Measurements from ENCODE around the gene ATG101. TPM values are rescaled to one million over a fixed set of nuclear protein-coding genes. Genes with fewer than 3 reads are reported as not detected.

ATG101 gene
- polyA plus RNA-seq, 2 donors = 16.3 to 43.0 TPM

- H3K27ac ChIP-seq (ENCODE audit: low read depth in 2 of 2, low read length in 1 of 2) = no peak overlapping the region
- H3K4me3 ChIP-seq (ENCODE audit: low read depth in 1 of 2, low read length in 2 of 2) = no peak overlapping the region
- no peaks in the 10 kb centered on the region for H3K27me3 ChIP-seq (ENCODE audit: control insufficient read depth in 1 of 2, insufficient read depth in 2 of 2, low read length in 2 of 2)
- H3K36me3 ChIP-seq (ENCODE audit: control insufficient read depth in 2 of 2, insufficient read depth in 2 of 2, low read length in 1 of 2) = peaks cover 0 to 9% of the 10 kb centered on the region in 2 donors
- WGBS, 2 donors = 80 to 81% methylated on average over 23 of the region's 23 CpGs
- H3K4me1 ChIP-seq (ENCODE audit: control insufficient read depth in 2 of 2, insufficient read depth in 2 of 2, low read length in 1 of 2) = peaks cover 0 to 3% of the 10 kb centered on the region in 2 donors
- H3K9me3 ChIP-seq (ENCODE audit: control insufficient read depth in 2 of 2, insufficient read depth in 1 of 2, low read depth in 1 of 2, low read length in 1 of 2) = no peaks in the 10 kb centered on the region
Measured at GRCh38 chr12:52056801-52057637, 12.8 kb upstream of the ATG101 start.

DNA sequence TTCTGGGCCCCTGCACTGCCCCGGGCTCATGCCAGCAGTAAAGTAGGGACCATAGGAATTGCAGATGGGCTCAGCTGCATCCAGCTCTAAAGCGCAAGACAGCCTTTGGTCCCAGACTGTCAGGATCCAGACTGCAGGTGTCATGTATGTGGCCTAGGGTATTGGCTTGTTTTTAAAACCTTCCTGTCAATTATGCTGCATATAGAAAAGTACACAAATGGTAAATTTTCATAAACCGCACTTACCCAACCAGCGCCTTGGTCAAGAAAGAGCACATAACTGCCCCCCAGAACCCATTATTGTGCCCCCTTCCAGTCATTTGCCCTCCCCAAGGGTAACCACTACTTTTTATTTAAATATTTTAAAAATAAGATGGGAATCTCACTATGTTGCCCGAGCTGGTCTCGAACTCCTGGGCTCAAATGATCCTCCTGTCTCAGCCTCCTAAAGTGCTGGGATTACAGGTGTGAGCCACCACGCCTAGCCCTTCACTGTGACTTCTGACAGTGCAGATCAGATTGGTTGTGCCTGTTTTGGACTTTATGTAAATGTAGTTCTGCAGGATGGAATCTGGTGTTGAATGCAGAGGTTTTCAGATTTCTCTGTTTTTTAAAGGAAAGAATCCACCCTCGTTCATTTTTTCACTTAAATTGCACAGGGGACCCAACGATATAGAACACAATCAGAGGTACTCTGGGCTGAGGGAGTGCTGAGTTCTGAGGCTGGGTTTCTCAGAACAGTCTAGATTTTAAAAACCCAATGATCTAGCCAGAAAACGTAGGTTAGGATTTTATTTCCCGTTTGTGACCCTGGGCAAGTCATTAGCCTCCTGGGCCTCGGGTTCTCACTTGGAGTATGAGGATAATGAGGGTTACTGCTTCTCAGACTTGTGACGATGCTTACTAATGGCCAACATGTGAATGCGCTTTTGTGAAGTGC lies 11.9 kb upstream of the ATG101 start:
- 88 to 90% methylated on average over 14 of the region's 14 CpGs for WGBS, 2 donors

GRCh38 chr12:52058631-52059361 lies 11.0 kb upstream of the ATG101 start:
- Histone ChIP-seq H3K9me3 (ENCODE audit: control insufficient read depth in 2 of 2, insufficient read depth in 1 of 2, low read depth in 1 of 2, low read length in 1 of 2) (no peaks in the 10 kb centered on the region), H3K36me3 (ENCODE audit: control insufficient read depth in 2 of 2, insufficient read depth in 2 of 2, low read length in 1 of 2) (peaks cover 0 to 9% of the 10 kb centered on the region in 2 donors), H3K27ac (ENCODE audit: low read depth in 2 of 2, low read length in 1 of 2) (no peak overlapping the region), H3K4me1 (ENCODE audit: control insufficient read depth in 2 of 2, insufficient read depth in 2 of 2, low read length in 1 of 2) (no peaks in the 10 kb centered on the region), H3K27me3 (ENCODE audit: control insufficient read depth in 1 of 2, insufficient read depth in 2 of 2, low read length in 2 of 2) (no peaks in the 10 kb centered on the region), H3K4me3 (ENCODE audit: low read depth in 1 of 2, low read length in 2 of 2) (no peak overlapping the region)
- WGBS, 2 donors = 71 to 80% methylated on average over 16 to 25 of the region's 25 CpGs

More for the DNA sequence above, 11.9 kb upstream of the ATG101 start:
- H3K27ac ChIP-seq (ENCODE audit: low read depth in 2 of 2, low read length in 1 of 2) = no peak overlapping the region
- no peaks in the 10 kb centered on the region for H3K27me3 ChIP-seq (ENCODE audit: control insufficient read depth in 1 of 2, insufficient read depth in 2 of 2, low read length in 2 of 2)
- H3K9me3 ChIP-seq (ENCODE audit: control insufficient read depth in 2 of 2, insufficient read depth in 1 of 2, low read depth in 1 of 2, low read length in 1 of 2) = no peaks in the 10 kb centered on the region
- H3K36me3 ChIP-seq (ENCODE audit: control insufficient read depth in 2 of 2, insufficient read depth in 2 of 2, low read length in 1 of 2) = peaks cover 0 to 9% of the 10 kb centered on the region in 2 donors
- no peak overlapping the region for H3K4me3 ChIP-seq (ENCODE audit: low read depth in 1 of 2, low read length in 2 of 2)
- no peaks in the 10 kb centered on the region for H3K4me1 ChIP-seq (ENCODE audit: control insufficient read depth in 2 of 2, insufficient read depth in 2 of 2, low read length in 1 of 2)

GRCh38 chr12:52059582-52060497 lies 9.9 kb upstream of the ATG101 start:
- no peaks in the 10 kb centered on the region for H3K27me3 ChIP-seq (ENCODE audit: control insufficient read depth in 1 of 2, insufficient read depth in 2 of 2, low read length in 2 of 2)
- H3K4me1 ChIP-seq (ENCODE audit: control insufficient read depth in 2 of 2, insufficient read depth in 2 of 2, low read length in 1 of 2) = peaks cover 0 to 3% of the 10 kb centered on the region in 2 donors
- no peaks in the 10 kb centered on the region for H3K9me3 ChIP-seq (ENCODE audit: control insufficient read depth in 2 of 2, insufficient read depth in 1 of 2, low read depth in 1 of 2, low read length in 1 of 2)
- WGBS, 2 donors = 73 to 78% methylated on average over 12 of the region's 12 CpGs
- H3K36me3 ChIP-seq (ENCODE audit: control insufficient read depth in 2 of 2, insufficient read depth in 2 of 2, low read length in 1 of 2) = peaks cover 0 to 9% of the 10 kb centered on the region in 2 donors
- H3K27ac ChIP-seq (ENCODE audit: low read depth in 2 of 2, low read length in 1 of 2) = no peak overlapping the region
- no peak overlapping the region for H3K4me3 ChIP-seq (ENCODE audit: low read depth in 1 of 2, low read length in 2 of 2)

GRCh38 chr12:52060498-52061177 lies 9.1 kb upstream of the ATG101 start:
- WGBS, 2 donors = 77 to 82% methylated on average over 14 of the region's 14 CpGs
- H3K4me3 ChIP-seq (ENCODE audit: low read depth in 1 of 2, low read length in 2 of 2) = no peak overlapping the region
- H3K27ac ChIP-seq (ENCODE audit: low read depth in 2 of 2, low read length in 1 of 2) = no peak overlapping the region
- peaks cover 0 to 3% of the 10 kb centered on the region in 2 donors for H3K4me1 ChIP-seq (ENCODE audit: control insufficient read depth in 2 of 2, insufficient read depth in 2 of 2, low read length in 1 of 2)
- peaks cover 0 to 9% of the 10 kb centered on the region in 2 donors for H3K36me3 ChIP-seq (ENCODE audit: control insufficient read depth in 2 of 2, insufficient read depth in 2 of 2, low read length in 1 of 2)
- H3K9me3 ChIP-seq (ENCODE audit: control insufficient read depth in 2 of 2, insufficient read depth in 1 of 2, low read depth in 1 of 2, low read length in 1 of 2) = no peaks in the 10 kb centered on the region
- H3K27me3 ChIP-seq (ENCODE audit: control insufficient read depth in 1 of 2, insufficient read depth in 2 of 2, low read length in 2 of 2) = no peaks in the 10 kb centered on the region

DNA sequence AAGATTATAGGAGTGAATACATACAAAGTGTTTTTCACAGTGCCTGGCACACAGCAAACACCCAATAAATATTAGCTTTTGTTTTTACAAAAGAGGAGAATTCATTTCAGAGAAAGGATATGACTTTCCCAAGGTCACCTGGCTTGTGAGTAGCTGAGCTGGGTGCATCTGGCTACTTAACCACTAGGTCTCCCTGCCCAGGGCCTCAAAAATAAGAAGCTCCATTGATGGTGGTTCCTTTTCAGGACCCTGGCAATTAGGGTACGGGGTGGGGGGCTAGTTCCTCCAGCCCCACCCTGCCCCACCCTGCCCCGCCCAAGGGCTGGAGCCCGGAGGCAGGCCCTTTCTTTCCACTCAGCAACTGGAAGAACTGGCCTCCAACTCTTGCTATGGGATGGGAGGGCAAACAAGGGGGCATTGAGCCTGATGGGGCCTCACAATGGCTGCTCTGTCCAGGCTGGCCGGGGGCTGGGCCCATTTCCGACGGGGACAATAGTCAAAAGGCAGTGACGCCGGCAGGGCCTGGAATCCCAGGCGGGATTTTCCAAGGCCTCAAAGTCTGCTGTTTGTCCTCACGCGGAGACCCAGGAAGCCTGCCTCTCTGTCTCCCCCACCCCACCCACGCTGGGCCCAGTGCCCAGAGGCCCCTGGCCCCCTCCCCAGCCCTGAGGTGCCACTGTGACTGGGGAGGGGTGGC lies 8.2 kb upstream of the ATG101 start:
- Histone ChIP-seq H3K27me3 (ENCODE audit: control insufficient read depth in 1 of 2, insufficient read depth in 2 of 2, low read length in 2 of 2) (no peaks in the 10 kb centered on the region), H3K4me3 (ENCODE audit: low read depth in 1 of 2, low read length in 2 of 2) (no peak overlapping the region), H3K4me1 (ENCODE audit: control insufficient read depth in 2 of 2, insufficient read depth in 2 of 2, low read length in 1 of 2) (peaks cover 0 to 3% of the 10 kb centered on the region in 2 donors), H3K27ac (ENCODE audit: low read depth in 2 of 2, low read length in 1 of 2) (no peak overlapping the region), H3K9me3 (ENCODE audit: control insufficient read depth in 2 of 2, insufficient read depth in 1 of 2, low read depth in 1 of 2, low read length in 1 of 2) (no peaks in the 10 kb centered on the region), H3K36me3 (ENCODE audit: control insufficient read depth in 2 of 2, insufficient read depth in 2 of 2, low read length in 1 of 2) (peaks cover 0 to 7% of the 10 kb centered on the region in 2 donors)
- 62 to 66% methylated on average over 12 of the region's 12 CpGs for WGBS, 2 donors

- Histone ChIP-seq H3K4me3 (ENCODE audit: low read depth in 1 of 2, low read length in 2 of 2) (no peak overlapping the region), H3K4me1 (ENCODE audit: control insufficient read depth in 2 of 2, insufficient read depth in 2 of 2, low read length in 1 of 2) (peaks cover 0 to 3% of the 10 kb centered on the region in 2 donors), H3K27ac (ENCODE audit: low read depth in 2 of 2, low read length in 1 of 2) (no peak overlapping the region), H3K27me3 (ENCODE audit: control insufficient read depth in 1 of 2, insufficient read depth in 2 of 2, low read length in 2 of 2) (no peaks in the 10 kb centered on the region), H3K9me3 (ENCODE audit: control insufficient read depth in 2 of 2, insufficient read depth in 1 of 2, low read depth in 1 of 2, low read length in 1 of 2) (no peaks in the 10 kb centered on the region), H3K36me3 (ENCODE audit: control insufficient read depth in 2 of 2, insufficient read depth in 2 of 2, low read length in 1 of 2) (peaks cover 0 to 4% of the 10 kb centered on the region in 2 donors)
- 73 to 78% methylated on average over 6 of the region's 6 CpGs for WGBS, 2 donors
Measured at GRCh38 chr12:52062167-52063081, 7.4 kb upstream of the ATG101 start.
